ENCODE data around the gene CCDC136.

Gene CCDC136

GRCh38 chr7:128863433-128863989 is 71.7 kb downstream of the CCDC136 start:
- peak overlapping the region; percentile 83 for H3K9ac ChIP-seq (ENCODE audit: low read depth, low read length)
- peaks cover 10% of the 10 kb centered on the region for H3K4me1 ChIP-seq (ENCODE audit: insufficient read depth, low read length)
- H3K27ac ChIP-seq (ENCODE audit: low read length), result no peak overlapping the region
- no peaks in the 10 kb centered on the region for H3K9me3 ChIP-seq (ENCODE audit: insufficient read depth, low read depth, low read length)
- peaks cover 11% of the 10 kb centered on the region; the same call in 1 of the 2 replicates for H3K36me3 ChIP-seq (ENCODE audit: insufficient read depth, low read depth, low read length)
- H3K4me3 ChIP-seq (ENCODE audit: low read length), result peak overlapping the region; percentile 93
- peaks cover 17% of the 10 kb centered on the region for H3K27me3 ChIP-seq (ENCODE audit: insufficient read depth, low read length)

GRCh38 chr7:128865303-128865702 is 73.5 kb downstream of the CCDC136 start:
- Histone ChIP-seq H3K27me3 (ENCODE audit: insufficient read depth, low read length) (peaks cover 35% of the 10 kb centered on the region), H3K27ac (ENCODE audit: low read length) (no peak overlapping the region), H3K4me3 (ENCODE audit: low read length) (no peak overlapping the region), H3K9ac (ENCODE audit: low read depth, low read length) (no peak overlapping the region), H3K36me3 (ENCODE audit: insufficient read depth, low read depth, low read length) (peaks cover 11% of the 10 kb centered on the region; the same call in 1 of the 2 replicates), H3K4me1 (ENCODE audit: insufficient read depth, low read length) (peaks cover 10% of the 10 kb centered on the region), H3K9me3 (ENCODE audit: insufficient read depth, low read depth, low read length) (no peaks in the 10 kb centered on the region)

DNA sequence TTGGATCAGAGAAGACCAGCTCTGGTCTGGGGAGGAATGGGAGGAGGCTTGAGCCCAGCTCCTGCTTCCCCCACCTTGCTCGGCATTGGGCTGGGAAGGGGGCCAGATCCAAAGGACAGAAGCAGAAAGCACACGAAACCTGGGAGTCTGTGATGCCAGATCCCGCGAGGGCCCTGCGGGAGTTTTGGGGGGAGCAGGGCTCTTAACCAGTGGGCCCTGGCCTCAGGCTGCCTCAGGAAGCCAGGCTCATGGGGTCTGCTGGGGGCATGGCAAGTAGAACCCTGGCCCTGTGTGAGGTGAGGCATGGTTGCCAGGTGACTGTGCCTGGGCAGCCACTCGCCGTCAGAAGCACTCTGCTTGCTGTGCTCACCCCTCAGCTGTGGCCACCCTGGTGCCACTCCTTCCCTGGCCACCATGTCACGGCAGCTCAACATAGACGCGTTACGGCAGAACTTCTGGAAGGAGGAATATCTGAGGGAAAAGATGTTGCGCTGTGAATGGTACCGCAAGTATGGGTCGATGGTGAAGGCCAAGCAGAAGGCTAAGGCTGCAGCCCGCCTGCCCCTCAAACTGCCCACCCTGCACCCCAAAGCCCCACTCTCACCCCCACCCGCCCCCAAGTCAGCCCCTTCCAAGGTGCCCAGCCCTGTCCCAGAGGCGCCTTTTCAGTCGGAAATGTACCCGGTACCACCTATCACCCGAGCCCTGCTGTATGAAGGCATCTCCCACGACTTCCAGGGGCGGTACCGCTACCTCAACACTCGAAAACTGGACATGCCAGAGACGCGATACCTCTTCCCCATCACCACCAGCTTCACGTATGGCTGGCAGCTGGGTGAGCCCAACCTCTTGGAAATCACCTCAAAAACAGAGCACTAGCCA is 74.5 kb downstream of the CCDC136 start:
- Histone ChIP-seq H3K27ac (ENCODE audit: low read length) (no peak overlapping the region), H3K36me3 (ENCODE audit: insufficient read depth, low read depth, low read length) (peaks cover 11% of the 10 kb centered on the region; the same call in 1 of the 2 replicates), H3K27me3 (ENCODE audit: insufficient read depth, low read length) (peaks cover 44% of the 10 kb centered on the region), H3K9ac (ENCODE audit: low read depth, low read length) (no peak overlapping the region), H3K4me3 (ENCODE audit: low read length) (no peak overlapping the region), H3K9me3 (ENCODE audit: insufficient read depth, low read depth, low read length) (no peaks in the 10 kb centered on the region), H3K4me1 (ENCODE audit: insufficient read depth, low read length) (peaks cover 10% of the 10 kb centered on the region)

DNA sequence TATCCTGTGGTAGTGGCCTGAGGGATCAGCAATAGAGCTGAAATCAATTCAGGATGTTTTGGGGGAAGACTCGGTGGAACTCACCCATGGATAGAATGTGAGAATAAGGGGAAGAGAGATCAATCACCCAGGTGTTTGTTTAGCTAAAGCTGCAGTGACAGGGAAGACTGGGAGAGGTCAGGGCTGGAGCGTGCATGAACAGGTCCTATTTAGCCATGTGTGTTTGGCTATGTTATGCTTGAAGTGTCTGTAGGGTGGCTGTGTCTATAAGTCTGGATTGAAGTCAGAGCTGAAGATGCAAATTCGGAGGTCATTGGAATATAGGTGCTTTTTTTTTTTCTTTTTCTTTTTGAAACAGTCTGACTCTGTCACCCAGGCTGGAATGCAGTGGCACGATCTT is 75.5 kb downstream of the CCDC136 start:
- Histone ChIP-seq H3K9me3 (ENCODE audit: insufficient read depth, low read depth, low read length) (no peaks in the 10 kb centered on the region), H3K9ac (ENCODE audit: low read depth, low read length) (no peak overlapping the region), H3K27me3 (ENCODE audit: insufficient read depth, low read length) (peaks cover 55% of the 10 kb centered on the region), H3K4me1 (ENCODE audit: insufficient read depth, low read length) (peaks cover 7% of the 10 kb centered on the region; the same call in 1 of the 2 replicates), H3K36me3 (ENCODE audit: insufficient read depth, low read depth, low read length) (peaks cover 11% of the 10 kb centered on the region; the same call in 1 of the 2 replicates), H3K4me3 (ENCODE audit: low read length) (no peak overlapping the region), H3K27ac (ENCODE audit: low read length) (no peak overlapping the region)

DNA sequence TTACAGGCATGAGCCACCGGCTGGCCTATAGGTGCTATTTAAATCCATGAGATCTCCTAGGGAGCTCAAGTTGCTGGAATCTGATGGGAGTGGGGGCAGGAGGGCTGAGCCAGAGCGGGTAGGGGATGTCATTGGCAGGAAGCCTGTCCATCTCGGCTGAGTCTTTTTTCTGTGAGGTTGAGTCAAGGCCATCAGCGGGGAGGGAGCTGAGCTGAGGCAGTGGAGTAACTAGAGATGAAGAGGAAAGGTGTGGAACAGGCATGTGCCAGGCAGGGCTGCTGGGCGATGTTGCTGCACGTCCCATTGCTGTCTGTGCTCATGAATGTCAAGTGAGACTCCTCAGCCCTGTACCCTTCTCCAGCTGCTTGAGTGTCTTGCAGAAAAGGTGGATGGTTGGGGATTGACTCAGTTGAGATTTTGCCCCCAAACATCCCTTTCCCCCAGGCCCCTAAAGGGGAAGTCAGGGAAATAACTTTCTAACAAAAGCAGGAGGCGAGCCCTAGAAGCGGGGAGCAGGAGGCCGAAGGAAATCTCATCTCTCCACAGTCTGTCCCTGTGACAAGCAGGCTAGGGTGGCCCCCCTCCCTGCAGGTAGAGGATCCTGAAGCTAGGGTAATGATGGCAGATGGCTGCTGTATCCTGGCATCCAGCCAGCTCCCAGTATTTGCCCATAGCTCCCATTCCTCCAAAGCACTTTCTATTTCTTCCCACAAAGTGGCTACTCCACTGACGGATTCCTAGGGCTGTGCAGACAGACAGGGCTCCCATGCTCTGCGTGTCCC is 76.3 kb downstream of the CCDC136 start:
- Histone ChIP-seq H3K9me3 (ENCODE audit: insufficient read depth, low read depth, low read length) (no peaks in the 10 kb centered on the region), H3K4me1 (ENCODE audit: insufficient read depth, low read length) (peaks cover 7% of the 10 kb centered on the region; the same call in 1 of the 2 replicates), H3K27me3 (ENCODE audit: insufficient read depth, low read length) (peaks cover 56% of the 10 kb centered on the region), H3K4me3 (ENCODE audit: low read length) (no peak overlapping the region; the same call in 1 of the 2 replicates), H3K36me3 (ENCODE audit: insufficient read depth, low read depth, low read length) (peaks cover 11% of the 10 kb centered on the region; the same call in 1 of the 2 replicates), H3K27ac (ENCODE audit: low read length) (no peak overlapping the region), H3K9ac (ENCODE audit: low read depth, low read length) (no peak overlapping the region)

DNA sequence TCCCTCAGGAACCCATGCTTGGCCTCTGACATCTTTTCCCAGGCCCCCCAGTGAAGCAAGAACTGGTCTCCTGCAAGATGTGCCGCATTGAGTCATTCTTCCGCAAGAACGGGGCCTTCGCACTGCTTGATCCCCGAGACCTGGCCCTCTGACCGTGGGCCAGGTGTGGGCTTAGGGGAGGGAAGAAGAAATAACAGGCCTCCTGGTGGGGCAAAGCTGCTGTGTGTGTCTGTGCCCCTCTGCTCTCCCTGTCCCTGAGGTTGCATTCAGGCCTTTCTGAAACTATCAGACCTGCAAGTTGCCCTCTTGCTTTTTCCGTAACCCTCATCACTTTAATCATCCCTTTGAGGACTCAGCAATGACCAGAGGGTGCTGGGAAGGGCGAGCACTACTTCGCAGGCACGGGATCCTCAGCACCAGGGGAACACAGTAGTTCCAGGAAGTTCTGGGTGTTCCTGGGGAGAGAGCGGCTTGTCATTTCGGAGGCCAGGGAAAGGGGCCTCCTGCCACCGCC is 76.9 kb downstream of the CCDC136 start:
- H3K4me1 ChIP-seq (ENCODE audit: insufficient read depth, low read length), result peaks cover 2% of the 10 kb centered on the region; the same call in 1 of the 2 replicates
- peaks cover 11% of the 10 kb centered on the region; the same call in 1 of the 2 replicates for H3K36me3 ChIP-seq (ENCODE audit: insufficient read depth, low read depth, low read length)
- H3K4me3 ChIP-seq (ENCODE audit: low read length), result peak overlapping the region; percentile 66
- H3K9me3 ChIP-seq (ENCODE audit: insufficient read depth, low read depth, low read length), result no peaks in the 10 kb centered on the region
- H3K27me3 ChIP-seq (ENCODE audit: insufficient read depth, low read length), result peaks cover 56% of the 10 kb centered on the region
- H3K9ac ChIP-seq (ENCODE audit: low read depth, low read length), result no peak overlapping the region
- H3K27ac ChIP-seq (ENCODE audit: low read length), result no peak overlapping the region

DNA sequence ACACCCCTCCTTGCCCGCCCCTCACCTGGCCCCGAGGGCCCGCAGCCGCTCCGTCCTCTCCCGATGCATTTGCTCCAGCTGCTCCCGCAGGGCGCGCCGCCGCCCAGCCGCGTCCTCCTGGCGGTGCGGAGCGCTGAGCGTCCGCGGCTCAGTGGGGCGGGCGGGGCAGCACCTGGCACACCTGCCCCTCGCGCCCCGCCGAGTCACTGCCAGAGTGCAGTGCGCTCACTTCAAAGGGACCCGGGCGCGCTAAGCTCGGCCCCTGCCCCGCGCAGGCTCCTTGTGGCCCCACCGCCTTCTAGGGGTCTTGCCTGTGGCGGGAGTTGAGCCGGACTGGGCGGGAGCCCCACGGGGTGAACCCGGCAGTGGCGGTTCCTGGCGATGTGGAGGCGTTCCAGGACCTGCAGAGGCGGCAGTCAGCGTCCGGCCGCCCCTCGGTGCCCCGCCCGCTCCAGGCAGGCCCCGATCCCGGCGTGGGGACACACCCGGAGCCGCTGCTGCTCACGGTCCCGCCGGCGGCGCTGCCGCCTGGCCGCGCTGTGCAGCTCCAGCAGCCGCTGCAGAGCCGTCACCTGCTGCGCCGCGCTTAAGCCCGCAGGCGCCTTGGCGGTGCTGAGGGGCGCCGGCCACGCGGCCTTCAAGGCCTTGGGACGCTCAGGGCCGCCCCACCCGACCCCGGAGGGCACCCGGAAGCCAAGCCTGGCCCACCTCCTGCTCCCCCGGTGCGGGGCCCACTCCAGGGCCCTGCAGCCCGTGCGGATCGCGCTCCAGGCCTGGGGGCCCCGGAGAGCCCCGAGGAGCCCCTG is 77.6 kb downstream of the CCDC136 start:
- Histone ChIP-seq H3K36me3 (ENCODE audit: insufficient read depth, low read depth, low read length) (peaks cover 11% of the 10 kb centered on the region; the same call in 1 of the 2 replicates), H3K9ac (ENCODE audit: low read depth, low read length) (peak overlapping the region; percentile 41; the same call in 1 of the 2 replicates), H3K9me3 (ENCODE audit: insufficient read depth, low read depth, low read length) (no peaks in the 10 kb centered on the region), H3K27me3 (ENCODE audit: insufficient read depth, low read length) (peaks cover 56% of the 10 kb centered on the region), H3K4me1 (ENCODE audit: insufficient read depth, low read length) (no peaks in the 10 kb centered on the region), H3K4me3 (ENCODE audit: low read length) (peak overlapping the region; percentile 66), H3K27ac (ENCODE audit: low read length) (no peak overlapping the region)

DNA sequence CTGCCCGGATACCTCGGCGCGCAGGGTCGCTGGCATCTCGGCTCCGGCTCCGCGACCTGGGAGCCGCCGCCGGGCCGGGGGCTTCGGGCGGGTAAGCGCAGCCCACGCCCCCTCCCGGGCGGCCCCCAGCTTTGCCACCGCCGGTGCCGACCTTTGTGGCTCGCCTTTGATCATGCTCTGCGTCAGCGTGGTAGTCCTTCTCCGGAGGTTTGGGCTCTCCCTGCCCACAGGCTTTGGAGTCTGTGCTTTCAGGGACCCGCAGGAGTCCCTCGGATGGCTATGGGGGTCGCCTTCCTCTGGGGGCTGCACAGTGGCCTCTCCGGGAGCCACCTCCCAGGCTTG is 78.1 kb downstream of the CCDC136 start:
- Histone ChIP-seq H3K4me1 (ENCODE audit: insufficient read depth, low read length) (no peaks in the 10 kb centered on the region), H3K27me3 (ENCODE audit: insufficient read depth, low read length) (peaks cover 56% of the 10 kb centered on the region), H3K36me3 (ENCODE audit: insufficient read depth, low read depth, low read length) (peaks cover 11% of the 10 kb centered on the region; the same call in 1 of the 2 replicates), H3K9ac (ENCODE audit: low read depth, low read length) (peak overlapping the region; percentile 41; the same call in 1 of the 2 replicates), H3K9me3 (ENCODE audit: insufficient read depth, low read depth, low read length) (no peaks in the 10 kb centered on the region), H3K27ac (ENCODE audit: low read length) (no peak overlapping the region), H3K4me3 (ENCODE audit: low read length) (peak overlapping the region; percentile 66)

DNA sequence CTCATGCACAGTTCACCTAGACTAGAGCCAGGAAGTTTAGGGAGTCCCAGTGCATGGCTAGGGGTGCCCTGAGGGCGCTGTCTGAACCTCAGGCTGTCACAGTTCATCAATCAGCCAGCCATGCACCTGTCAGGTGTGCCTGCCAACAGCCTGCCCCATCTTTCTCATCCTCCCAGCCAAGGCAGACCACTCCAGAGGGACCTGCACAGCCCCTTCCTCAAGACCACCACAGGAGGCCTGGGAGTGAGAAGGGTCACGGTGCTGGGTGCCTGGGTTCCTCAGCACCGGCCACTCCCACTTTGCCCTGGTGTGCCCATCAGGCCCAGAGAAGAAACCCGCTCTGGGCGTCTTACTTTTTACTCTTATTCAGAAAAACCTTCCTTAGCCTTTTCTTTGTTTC is 79.3 kb downstream of the CCDC136 start:
- H3K9ac ChIP-seq (ENCODE audit: low read depth, low read length), result no peak overlapping the region
- peaks cover 56% of the 10 kb centered on the region for H3K27me3 ChIP-seq (ENCODE audit: insufficient read depth, low read length)
- H3K27ac ChIP-seq (ENCODE audit: low read length), result no peak overlapping the region
- no peaks in the 10 kb centered on the region for H3K36me3 ChIP-seq (ENCODE audit: insufficient read depth, low read depth, low read length)
- no peak overlapping the region for H3K4me3 ChIP-seq (ENCODE audit: low read length)
- no peaks in the 10 kb centered on the region for H3K9me3 ChIP-seq (ENCODE audit: insufficient read depth, low read depth, low read length)
- no peaks in the 10 kb centered on the region for H3K4me1 ChIP-seq (ENCODE audit: insufficient read depth, low read length)
